Caco-2 (cell line): ENCODE results near the gene COL4A2. TPM values are rescaled to one million over a fixed set of nuclear protein-coding genes. Genes with fewer than 3 reads are reported as not detected.

ENCODE experiments used
- BruUV-seq: library from RNA; stranded (reverse); fragments of 400-500 nt; replicated peaks from 2 replicates; lab custom pipeline; 2021; lab: Mats Ljungman, UMichigan
- CTCF ChIA-PET: fragments of 300-600 bp; sonication (Branson Sonifier 250); formaldehyde crosslinking; loops from one replicate; lab custom pipeline; 2022; ENCODE audit warnings: antibody characterized with exemption; lab: Charles Lee
- POLR2A ChIA-PET: fragments of 300-600 bp; sonication (Branson Sonifier 250); formaldehyde crosslinking; loops from one replicate; lab custom pipeline; 2022; ENCODE audit warnings: antibody characterized with exemption; lab: Charles Lee
- DNase-seq, 2 experiments: peaks; one replicate each; pipeline versions ENCODE4 v3.0.0 to v3.0.0-alpha.2; 2020 to 2022
- H3K27me3 ChIP-seq: replicated peaks from 2 replicates; pipeline ENCODE4 v1.6.0; 2011; ENCODE audit warnings: low read length; ENCODE audit not compliant: control insufficient read depth, insufficient read depth
- H3K36me3 ChIP-seq: 2 replicates; pipeline ENCODE4 v1.5.1; 2011; ENCODE audit warnings: low read length; ENCODE audit not compliant: control insufficient read depth, insufficient read depth
- H3K4me1 ChIP-seq: fragments of 250-450 bp; sonication (Bioruptor Pico); 2 replicates; pipeline ENCODE4 v1.5.1; 2020; ENCODE audit warnings: mild to moderate bottlenecking
- H3K4me3 ChIP-seq: 2 replicates; pipeline ENCODE4 v1.5.1; 2011; ENCODE audit warnings: low read depth, mild to moderate bottlenecking, control low read depth, low read length
- H3K9me3 ChIP-seq: fragments of 250-450 bp; sonication (Bioruptor Pico); 2 replicates; pipeline ENCODE4 v1.5.1; 2020; ENCODE audit warnings: mild to moderate bottlenecking, moderate library complexity
- H3K27ac Mint-ChIP-seq: one replicate; pipeline ENCODE4 v1.8.0; 2022; ENCODE audit warnings: mixed read lengths; ENCODE audit not compliant: unreplicated experiment
- H3K27me3 Mint-ChIP-seq: one replicate; pipeline ENCODE4 v1.8.0; 2022; ENCODE audit warnings: mixed read lengths; ENCODE audit not compliant: insufficient read depth, unreplicated experiment
- H3K36me3 Mint-ChIP-seq: one replicate; pipeline ENCODE4 v1.8.0; 2022; ENCODE audit warnings: mild to moderate bottlenecking, mixed read lengths; ENCODE audit not compliant: insufficient read depth, unreplicated experiment
- H3K4me1 Mint-ChIP-seq: one replicate; pipeline ENCODE4 v1.8.0; 2022; ENCODE audit warnings: low read depth, mixed read lengths; ENCODE audit not compliant: unreplicated experiment
- H3K4me3 Mint-ChIP-seq: one replicate; pipeline ENCODE4 v1.8.0; 2022; ENCODE audit warnings: mild to moderate bottlenecking, moderate library complexity, mixed read lengths; ENCODE audit not compliant: unreplicated experiment
- H3K9me3 Mint-ChIP-seq: one replicate; pipeline ENCODE4 v1.8.0; 2022; ENCODE audit warnings: mixed read lengths; ENCODE audit not compliant: unreplicated experiment
- CTCF ChIP-seq, 2 experiments: fragments of 200-600 bp in 1 of 2; IDR thresholded peaks; 1 replicate in 1 of 2; 2 replicates in 1 of 2; pipeline versions ENCODE4 v1.5.1 to v1.8.0; 2011 to 2022; ENCODE audit warnings: antibody characterized with exemption in 1 of 2, control low read depth in 1 of 2, inconsistent platforms in 1 of 2, low read depth in 1 of 2, low read length in 1 of 2, mild to moderate bottlenecking in 1 of 2, moderate library complexity in 1 of 2; ENCODE audit not compliant: insufficient read depth in 1 of 2, severe bottlenecking in 1 of 2, unreplicated experiment in 1 of 2
- intact Hi-C: fragments of 100-400 bp; cut with micrococcal nuclease; formaldehyde crosslinking; loops from one replicate; pipeline ENCODE4 v1.10.0; 2022; ENCODE audit not compliant: unreplicated experiment
- total RNA-seq: library from RNA; stranded (reverse); gene quantifications from 2 replicates; pipeline ENCODE4 v1.2.3, GENCODE V29; 2022

Gene COL4A2
- total RNA-seq, 1 experiment from 2014 or later: 19.2 TPM

GRCh38 chr13:110511509-110512181 lies 204.6 kb downstream of the COL4A2 start:
- no peaks in the 10 kb centered on the region for H3K9me3 ChIP-seq
- Mint-ChIP-seq H3K4me1 (peaks cover 33% of the 10 kb centered on the region), H3K27me3 (no peaks in the 10 kb centered on the region), H3K27ac (no peak overlapping the region), H3K4me3 (no peak overlapping the region), H3K9me3 (no peaks in the 10 kb centered on the region), H3K36me3 (peaks cover 26% of the 10 kb centered on the region)
- intact Hi-C loops: no loop called here
- no peaks in the 10 kb centered on the region for H3K27me3 ChIP-seq
- BruUV-seq: no TSS peak
- H3K4me3 ChIP-seq: no peak overlapping the region
- TF ChIP-seq CTCF (IDR thresholded peaks at IDR 0.05; ENCODE audit: insufficient read depth in 1 of 2, low read depth in 1 of 2, low read length in 1 of 2, severe bottlenecking in 1 of 2, unreplicated experiment in 1 of 2): no peak
- no peak for DNase-seq
- CTCF ChIA-PET: interaction anchor here (1.5 kb wide), 1 partner anchor 56 kb away, joined by 10 read pairs; no protein-coding TSS in a partner anchor
- H3K36me3 ChIP-seq: no peaks in the 10 kb centered on the region; the same call in 1 of the 2 replicates
- peaks cover 41% of the 10 kb centered on the region for H3K4me1 ChIP-seq
- POLR2A ChIA-PET: interaction anchor here (0.6 to 2.0 kb wide), 2 partner anchors 50 to 77 kb away, joined by 3 to 8 read pairs; partner anchors contain the start of gene RAB20

GRCh38 chr13:110512198-110512740 lies 205.2 kb downstream of the COL4A2 start:
- H3K27me3 ChIP-seq: no peaks in the 10 kb centered on the region
- no peaks in the 10 kb centered on the region for H3K27me3 Mint-ChIP-seq
- H3K36me3 ChIP-seq: no peaks in the 10 kb centered on the region; the same call in 1 of the 2 replicates
- no peak overlapping the region for H3K4me3 Mint-ChIP-seq
- peaks cover 38% of the 10 kb centered on the region for H3K4me1 ChIP-seq
- CTCF ChIA-PET: no interaction called here
- DNase-seq: no peak
- H3K4me1 Mint-ChIP-seq: peaks cover 27% of the 10 kb centered on the region
- H3K9me3 Mint-ChIP-seq: no peaks in the 10 kb centered on the region
- BruUV-seq: no TSS peak
- POLR2A ChIA-PET: no interaction called here
- no peaks in the 10 kb centered on the region for H3K9me3 ChIP-seq
- H3K36me3 Mint-ChIP-seq: peaks cover 21% of the 10 kb centered on the region
- no peak overlapping the region for H3K27ac Mint-ChIP-seq
- TF ChIP-seq CTCF (IDR thresholded peaks at IDR 0.05; ENCODE audit: insufficient read depth in 1 of 2, low read depth in 1 of 2, low read length in 1 of 2, severe bottlenecking in 1 of 2, unreplicated experiment in 1 of 2): no peak
- intact Hi-C loops: no loop called here
- no peak overlapping the region for H3K4me3 ChIP-seq

GRCh38 chr13:110516500-110516899 lies 209.4 kb downstream of the COL4A2 start:
- Mint-ChIP-seq H3K27me3 (no peaks in the 10 kb centered on the region), H3K9me3 (no peaks in the 10 kb centered on the region), H3K36me3 (peaks cover 31% of the 10 kb centered on the region), H3K4me1 (peaks cover 8% of the 10 kb centered on the region), H3K27ac (peak overlapping the region; percentile 70), H3K4me3 (no peak overlapping the region)
- no peak for TF ChIP-seq CTCF (IDR thresholded peaks at IDR 0.05; ENCODE audit: insufficient read depth in 1 of 2, low read depth in 1 of 2, low read length in 1 of 2, severe bottlenecking in 1 of 2, unreplicated experiment in 1 of 2)
- ChIA-PET POLR2A (no interaction called here), CTCF (no interaction called here)
- DNase-seq: no peak
- BruUV-seq: no TSS peak
- intact Hi-C loops: no loop called here
- Histone ChIP-seq H3K4me3 (no peak overlapping the region), H3K36me3 (peaks cover 8% of the 10 kb centered on the region), H3K4me1 (peaks cover 20% of the 10 kb centered on the region), H3K27me3 (no peaks in the 10 kb centered on the region), H3K9me3 (no peaks in the 10 kb centered on the region)
